SH-SY5Y (cell line): Measurements from ENCODE around the gene SLK.

Experiments
- GATA2 ChIP-seq: IDR thresholded peaks from 2 replicates; pipeline ENCODE4 v1.6.1; 2011; ENCODE audit warnings: mild to moderate bottlenecking, low read depth, low read length
- GATA3 ChIP-seq: IDR thresholded peaks from 2 replicates; pipeline ENCODE4 v1.6.1; 2011; ENCODE audit warnings: low read depth, mild to moderate bottlenecking, low read length, moderate library complexity

- TF ChIP-seq GATA3 (no peak), GATA2 (no peak)
These were observed 49.5 kb upstream of the SLK start for GRCh38 chr10:103917302-103918052.
